ENCODE measurements around the gene RDM1. TPM values are rescaled to one million over a fixed set of nuclear protein-coding genes. Genes with fewer than 3 reads are reported as not detected.
"Not testable (repeated sequence)": the region's sequence is repeated elsewhere in the genome, so short reads cannot be mapped to it uniquely, and the experiment has no call there.

The RDM1 gene
- total and polyA plus RNA-seq, 12 donors, result 0.48 to 1.1 TPM; not detected in 10

DNA sequence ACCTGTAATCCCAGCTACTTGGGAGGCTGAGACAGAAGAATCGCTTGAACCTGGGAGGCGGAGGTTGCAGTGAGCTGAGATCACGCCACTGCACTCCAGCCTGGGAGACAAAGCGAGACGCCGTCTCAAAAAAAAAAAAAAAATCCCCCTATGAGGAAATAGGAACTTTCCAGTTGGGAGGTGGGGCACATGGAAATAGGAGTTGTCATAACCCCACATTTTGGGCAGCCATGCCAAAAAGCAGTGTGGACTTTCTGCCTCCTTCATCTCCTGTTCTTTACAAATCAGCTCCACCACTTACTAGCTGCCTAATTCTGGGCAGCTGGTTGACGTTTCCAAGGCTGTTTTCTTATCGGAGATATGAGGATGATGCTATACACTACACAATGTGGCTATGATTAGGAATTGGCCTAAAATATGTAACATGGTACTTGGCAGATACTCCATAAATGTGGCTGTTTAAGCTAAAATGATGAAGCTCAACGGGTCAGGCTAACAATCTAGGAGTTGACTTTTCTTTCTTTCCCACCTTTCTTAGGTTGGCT lies 28.9 kb downstream of the RDM1 start:
- Histone ChIP-seq H3K9me3 (replicated peaks in 1 of 3) (no peaks in the 10 kb centered on the region), H3K36me3 (replicated peaks in 1 of 2) (no peaks in the 10 kb centered on the region), H3K27me3 (no peaks in the 10 kb centered on the region), H3K4me1 (replicated peaks in 1 of 2) (no peaks in the 10 kb centered on the region), H3K4me3 (no peak overlapping the region), H3K27ac (no peak overlapping the region)
- WGBS, 4 donors, result 82 to 86% (median 83%) methylated on average over 9 of the region's 9 CpGs
- DNase-seq, result no peak
- TF ChIP-seq POLR2A (IDR thresholded peaks at IDR 0.05), result no peak
- TF ChIP-seq, protein P1, sequence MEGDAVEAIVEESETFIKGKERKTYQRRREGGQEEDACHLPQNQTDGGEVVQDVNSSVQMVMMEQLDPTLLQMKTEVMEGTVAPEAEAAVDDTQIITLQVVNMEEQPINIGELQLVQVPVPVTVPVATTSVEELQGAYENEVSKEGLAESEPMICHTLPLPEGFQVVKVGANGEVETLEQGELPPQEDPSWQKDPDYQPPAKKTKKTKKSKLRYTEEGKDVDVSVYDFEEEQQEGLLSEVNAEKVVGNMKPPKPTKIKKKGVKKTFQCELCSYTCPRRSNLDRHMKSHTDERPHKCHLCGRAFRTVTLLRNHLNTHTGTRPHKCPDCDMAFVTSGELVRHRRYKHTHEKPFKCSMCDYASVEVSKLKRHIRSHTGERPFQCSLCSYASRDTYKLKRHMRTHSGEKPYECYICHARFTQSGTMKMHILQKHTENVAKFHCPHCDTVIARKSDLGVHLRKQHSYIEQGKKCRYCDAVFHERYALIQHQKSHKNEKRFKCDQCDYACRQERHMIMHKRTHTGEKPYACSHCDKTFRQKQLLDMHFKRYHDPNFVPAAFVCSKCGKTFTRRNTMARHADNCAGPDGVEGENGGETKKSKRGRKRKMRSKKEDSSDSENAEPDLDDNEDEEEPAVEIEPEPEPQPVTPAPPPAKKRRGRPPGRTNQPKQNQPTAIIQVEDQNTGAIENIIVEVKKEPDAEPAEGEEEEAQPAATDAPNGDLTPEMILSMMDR (IDR thresholded peaks at IDR 0.05), result no peak
- intact Hi-C loops (cut with DNase I), result no loop called here

DNA sequence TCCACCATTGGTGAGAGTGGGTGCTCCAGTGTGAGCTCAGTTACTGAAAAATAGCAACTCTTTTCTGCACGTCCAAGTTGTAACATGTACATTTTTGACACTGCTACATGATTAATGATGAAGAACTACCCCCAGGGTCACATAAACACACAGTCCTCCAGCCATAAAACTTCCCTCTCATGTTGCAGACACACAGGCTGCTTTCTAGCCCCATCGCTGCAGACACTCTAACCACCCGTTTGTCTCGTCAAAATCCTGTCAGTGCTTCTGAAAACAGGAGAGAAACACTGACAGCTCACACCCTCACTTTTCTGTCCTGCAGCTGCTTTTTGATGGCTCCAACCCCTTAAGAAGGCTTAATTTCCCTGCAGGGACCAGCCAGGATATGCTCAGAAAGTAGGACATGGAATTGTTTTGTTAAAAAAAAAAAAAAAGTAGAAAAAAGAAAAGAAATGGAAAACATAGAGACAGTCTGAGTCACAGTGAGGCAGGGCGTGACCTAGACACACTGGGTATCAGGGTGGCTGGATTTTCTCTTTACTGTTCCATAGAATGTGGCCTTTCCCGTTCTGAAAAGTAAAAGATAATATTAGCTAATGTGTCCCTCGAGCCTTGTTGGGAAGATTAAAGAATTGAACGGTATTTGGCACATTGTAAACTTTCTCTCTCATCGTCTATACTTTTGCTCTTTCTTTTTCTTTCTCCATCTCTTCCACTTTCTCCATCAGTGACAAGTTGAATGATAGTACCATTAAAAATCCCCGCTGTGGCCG lies 29.7 kb downstream of the RDM1 start:
- H3K9me3 ChIP-seq (replicated peaks in 1 of 3), result no peaks in the 10 kb centered on the region
- no peak for TF ChIP-seq POLR2A (IDR thresholded peaks at IDR 0.05)
- TF ChIP-seq, protein P1 (IDR thresholded peaks at IDR 0.05), result no peak
- intact Hi-C loops (cut with DNase I), result no loop called here
- no peak overlapping the region for H3K27ac ChIP-seq
- no peaks in the 10 kb centered on the region for H3K36me3 ChIP-seq (replicated peaks in 1 of 2)
- H3K4me1 ChIP-seq (replicated peaks in 1 of 2), result no peaks in the 10 kb centered on the region
- H3K4me3 ChIP-seq, result no peak overlapping the region
- no peaks in the 10 kb centered on the region for H3K27me3 ChIP-seq
- WGBS, 4 donors, result 58 to 65% (median 61%) methylated on average over 11 of the region's 11 CpGs
- DNase-seq, result no peak

DNA sequence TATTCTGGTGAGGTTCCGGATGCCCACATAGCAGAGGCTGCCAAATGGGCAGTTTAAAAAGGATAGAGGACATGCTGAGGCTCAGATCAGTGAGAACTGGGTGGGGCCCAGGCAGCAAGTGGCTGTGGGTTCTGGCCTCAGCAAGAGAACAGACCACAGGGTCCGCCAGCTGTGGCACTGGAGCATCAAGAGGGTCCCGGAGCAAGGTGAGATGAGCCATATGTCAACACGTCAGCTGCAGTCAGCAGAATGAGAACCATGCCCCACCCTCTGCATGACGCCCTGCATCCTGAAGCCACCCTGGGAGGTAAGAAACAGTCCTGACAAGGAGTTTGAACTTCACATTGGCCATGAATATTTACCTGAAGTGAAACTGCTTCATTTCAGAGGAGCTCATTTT lies 30.3 kb downstream of the RDM1 start:
- Histone ChIP-seq H3K27ac (no peak overlapping the region), H3K27me3 (no peaks in the 10 kb centered on the region), H3K4me3 (no peak overlapping the region), H3K36me3 (replicated peaks in 1 of 2) (no peaks in the 10 kb centered on the region), H3K9me3 (replicated peaks in 1 of 3) (no peaks in the 10 kb centered on the region), H3K4me1 (replicated peaks in 1 of 2) (no peaks in the 10 kb centered on the region)
- TF ChIP-seq POLR2A (IDR thresholded peaks at IDR 0.05), result no peak
- TF ChIP-seq, protein P1 (IDR thresholded peaks at IDR 0.05), result no peak
- intact Hi-C loops (cut with DNase I), result no loop called here
- DNase-seq, result no peak
- WGBS, 4 donors, result 81 to 95% (median 82%) methylated on average over 5 of the region's 5 CpGs

DNA sequence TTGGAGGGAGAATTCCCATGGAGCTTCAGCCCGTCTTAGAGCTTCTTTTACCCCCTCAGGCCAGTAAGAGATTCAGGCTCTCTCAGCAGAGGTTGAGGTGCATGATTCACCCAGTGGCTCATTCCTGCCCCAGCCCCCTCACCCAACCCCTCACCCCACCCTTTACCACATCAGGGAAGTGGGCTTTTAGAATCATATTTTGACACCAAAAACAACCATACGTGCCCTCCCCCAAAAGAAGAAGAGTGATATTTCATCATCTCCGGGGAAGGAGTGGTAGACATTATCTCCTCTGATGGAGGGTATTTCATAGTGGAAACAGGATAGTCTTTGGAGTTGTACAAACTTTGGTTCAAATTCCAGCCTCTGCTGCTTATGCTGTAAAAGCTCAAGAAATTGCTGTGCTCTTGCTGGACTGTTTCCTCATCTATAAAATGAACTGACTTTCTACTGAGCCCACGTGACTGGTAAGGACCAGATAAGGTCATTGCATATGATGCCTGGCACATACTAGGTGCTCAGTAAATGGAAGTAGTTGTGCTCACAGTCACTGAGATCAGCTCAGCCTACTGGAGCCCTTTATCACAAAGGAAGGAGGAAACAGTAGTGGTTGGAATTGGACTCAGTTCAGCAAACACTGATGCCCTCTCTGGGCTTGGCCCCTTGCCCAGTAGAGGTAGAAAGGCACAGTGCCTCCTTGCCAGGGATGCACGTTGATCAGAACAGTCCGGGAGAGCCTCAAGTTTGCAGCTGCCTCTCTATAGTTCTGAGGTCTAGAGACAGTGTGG lies 32.1 kb downstream of the RDM1 start:
- Histone ChIP-seq H3K4me1 (replicated peaks in 1 of 2) (no peaks in the 10 kb centered on the region), H3K36me3 (replicated peaks in 1 of 2) (no peaks in the 10 kb centered on the region), H3K4me3 (no peak overlapping the region), H3K27me3 (no peaks in the 10 kb centered on the region), H3K9me3 (replicated peaks in 1 of 3) (no peaks in the 10 kb centered on the region), H3K27ac (no peak overlapping the region)
- TF ChIP-seq, protein P1 (IDR thresholded peaks at IDR 0.05), result no peak
- no peak for TF ChIP-seq POLR2A (IDR thresholded peaks at IDR 0.05)
- intact Hi-C loops (cut with DNase I), result no loop called here
- DNase-seq, result peak in 6 of 7 donors; percentile 16 to 69 (median 60)
- WGBS, 4 donors, result 49 to 59% (median 55%) methylated on average over 4 to 6 of the region's 6 CpGs

DNA sequence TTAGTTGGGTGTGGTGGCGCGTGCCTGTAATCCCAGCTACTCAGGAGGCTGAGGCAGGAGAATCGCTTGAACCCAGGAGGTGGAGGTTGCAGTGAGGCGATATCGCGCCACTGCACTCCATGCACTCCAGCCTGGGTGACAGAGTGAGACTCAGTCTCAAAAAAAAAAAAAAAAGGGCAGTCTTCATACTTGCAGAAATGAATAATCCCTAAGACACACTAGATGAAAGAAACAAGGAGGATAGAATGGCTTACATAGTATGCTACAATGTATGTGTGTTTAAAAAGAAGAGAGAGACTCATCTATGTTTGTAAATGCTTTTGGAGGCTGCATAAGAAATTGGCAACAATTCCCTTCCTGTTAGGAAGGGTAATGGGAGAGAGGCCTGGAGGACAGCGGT lies 32.8 kb downstream of the RDM1 start:
- H3K4me1 ChIP-seq (replicated peaks in 1 of 2); intact Hi-C loops (cut with DNase I); H3K36me3 ChIP-seq (replicated peaks in 1 of 2); H3K9me3 ChIP-seq (replicated peaks in 1 of 3); H3K27me3 ChIP-seq; DNase-seq; H3K27ac ChIP-seq; H3K4me3 ChIP-seq: not testable (repeated sequence)
- WGBS, 4 donors, result 98 to 99% (median 98%) methylated on average over 7 of the region's 7 CpGs
